HepG2 (cell line): ENCODE measurements around the gene METTL16. TPM values are rescaled to one million over a fixed set of nuclear protein-coding genes. Genes with fewer than 3 reads are reported as not detected.

Experiments used
- ATAC-seq: fragments of 200-7000 bp; cut with Tn5 transposase; 3 replicates; pipeline ENCODE4 v1.9.1; 2020; ENCODE audit warnings: mild to moderate bottlenecking, moderate library complexity
- BruUV-seq: library from RNA; stranded (reverse); fragments of 400-500 nt; replicated peaks from 2 replicates; lab custom pipeline; 2021; lab: Mats Ljungman, UMichigan
- CTCF ChIA-PET: fragments of 300-600 bp; formaldehyde crosslinking; extraction: SDS; loops from one replicate; lab custom pipeline; 2021; ENCODE audit warnings: low total read pairs, inconsistent platforms, low intra/inter-chr PET ratio; lab: Yijun Ruan, JAX
- POLR2A ChIA-PET: fragments of 350-600 bp; sonication (Branson Sonifier 250); formaldehyde crosslinking; loops from one replicate; lab custom pipeline; 2020; ENCODE audit warnings: antibody characterized with exemption, inconsistent platforms; lab: Yijun Ruan, JAX
- DNase-seq: peaks from one replicate; pipeline ENCODE4 v3.0.0-alpha.2; 2015; ENCODE audit warnings: low spot score
- FAIRE-seq: peaks from 3 replicates; lab custom pipeline; 2011; peaks lifted over from hg19 to GRCh38; lab: Jason Lieb, UNC
- H2AFZ ChIP-seq: one replicate; pipeline ENCODE4 v1.6.1; 2011; ENCODE audit warnings: low read length, inconsistent platforms
- H3K27ac ChIP-seq: fragments of 300-600 bp; 3 replicates; pipeline ENCODE4 v1.8.0; 2011; ENCODE audit warnings: mixed run types, mild to moderate bottlenecking, mixed read lengths, low read length, inconsistent platforms; ENCODE audit not compliant: insufficient read depth; ENCODE audit errors: extremely low read length
- H3K27me3 ChIP-seq, 2 experiments: fragments of 200-600 bp in 1 of 2; 2 replicates in 1 of 2; 3 replicates in 1 of 2; pipeline versions ENCODE4 v1.6.0 to v1.8.0; 2011; ENCODE audit warnings: low read length in 2 of 2, mild to moderate bottlenecking in 2 of 2, moderate library complexity in 2 of 2, inconsistent platforms in 1 of 2; ENCODE audit not compliant: insufficient read depth in 2 of 2, control insufficient read depth in 1 of 2
- H3K36me3 ChIP-seq, 2 experiments: fragments of 200-600 bp in 1 of 2; replicated peaks in 1 of 2; 2 replicates in 1 of 2; 3 replicates in 1 of 2; pipeline versions ENCODE4 v1.5.1 to v1.8.0; 2011; ENCODE audit warnings: low read length in 2 of 2, inconsistent platforms in 1 of 2; ENCODE audit not compliant: insufficient read depth in 2 of 2, control insufficient read depth in 1 of 2
- H3K4me1 ChIP-seq: 2 replicates; pipeline ENCODE4 v1.5.1; 2012; ENCODE audit warnings: low read length, inconsistent platforms; ENCODE audit not compliant: insufficient read depth
- H3K4me2 ChIP-seq: 2 replicates; pipeline ENCODE4 v1.6.0; 2011; ENCODE audit warnings: low read depth, low read length, inconsistent platforms
- H3K4me3 ChIP-seq, 3 experiments: fragments of 200-600 bp in 1 of 3; sonication (generic), shearing (Covaris generic) in 1 of 3; replicated peaks in 1 of 3; 2 replicates each; pipeline ENCODE4 v1.5.1; 2011 to 2016; ENCODE audit warnings: low read length in 3 of 3, inconsistent platforms in 2 of 3, low read depth in 2 of 3, mild to moderate bottlenecking in 2 of 3, control low read depth in 1 of 3, mixed read lengths in 1 of 3; ENCODE audit not compliant: insufficient read depth in 1 of 3
- H3K79me2 ChIP-seq: one replicate; pipeline ENCODE4 v1.6.1; 2011; ENCODE audit warnings: low read length, inconsistent platforms; ENCODE audit not compliant: insufficient read depth
- H3K9ac ChIP-seq: 2 replicates; pipeline ENCODE4 v1.6.0; 2011; ENCODE audit warnings: mild to moderate bottlenecking, low read depth, low read length, inconsistent platforms; ENCODE audit not compliant: insufficient read depth
- H3K9me3 ChIP-seq: 2 replicates; pipeline ENCODE4 v1.5.1; 2012; ENCODE audit warnings: mild to moderate bottlenecking, low read length
- H4K20me1 ChIP-seq: 2 replicates; pipeline ENCODE4 v1.6.0; 2011; ENCODE audit warnings: inconsistent platforms, mild to moderate bottlenecking, low read length, moderate library complexity; ENCODE audit not compliant: insufficient read depth
- ARNT2 ChIP-seq: sonication (generic); formaldehyde crosslinking; IDR thresholded peaks from 2 replicates; pipeline ENCODE4 v1.8.0; 2022; ENCODE audit warnings: mild to moderate bottlenecking, low read depth, missing genetic modification reagents, moderate library complexity
- DNMT1 ChIP-seq: sonication (generic); formaldehyde crosslinking; IDR thresholded peaks from 2 replicates; pipeline ENCODE4 v1.5.1; 2020; ENCODE audit warnings: mild to moderate bottlenecking, missing genetic modification reagents
- EED ChIP-seq: sonication (generic); formaldehyde crosslinking; IDR thresholded peaks from 2 replicates; pipeline ENCODE4 v1.5.0; 2020; ENCODE audit warnings: mild to moderate bottlenecking, missing genetic modification reagents
- FUBP1 ChIP-seq: sonication (generic); formaldehyde crosslinking; IDR thresholded peaks from 2 replicates; pipeline ENCODE4 v1.5.1; 2020; ENCODE audit warnings: missing genetic modification reagents, mild to moderate bottlenecking, borderline replicate concordance
- GZF1 ChIP-seq: sonication (generic); formaldehyde crosslinking; IDR thresholded peaks from 2 replicates; pipeline ENCODE4 v1.5.1; 2020; ENCODE audit warnings: mild to moderate bottlenecking, missing genetic modification reagents
- KDM5B ChIP-seq: sonication (generic); formaldehyde crosslinking; IDR thresholded peaks from 2 replicates; pipeline ENCODE4 v1.4.0; 2020; ENCODE audit warnings: missing genetic modification reagents, mild to moderate bottlenecking, borderline replicate concordance
- MTA3 ChIP-seq: sonication (generic); formaldehyde crosslinking; IDR thresholded peaks from 2 replicates; pipeline ENCODE4 v1.4.0; 2020; ENCODE audit warnings: missing genetic modification reagents
- NFKBIZ ChIP-seq: IDR thresholded peaks from 2 replicates; pipeline ENCODE4 v1.6.1; 2018; ENCODE audit warnings: missing genetic modification reagents, missing compliant biosample characterization
- NKX3-1 ChIP-seq: sonication (generic); formaldehyde crosslinking; IDR thresholded peaks from 2 replicates; pipeline ENCODE4 v1.5.0; 2020; ENCODE audit warnings: missing genetic modification reagents
- PRPF4 ChIP-seq: fragments of 200-400 bp; formaldehyde crosslinking; IDR thresholded peaks from 2 replicates; pipeline ENCODE4 v1.6.1; 2016; ENCODE audit warnings: low read length, low read depth; ENCODE audit not compliant: poor library complexity, severe bottlenecking
- REXO4 ChIP-seq: sonication (generic); formaldehyde crosslinking; IDR thresholded peaks from 2 replicates; pipeline ENCODE4 v1.8.0; 2022; ENCODE audit warnings: missing genetic modification reagents, mild to moderate bottlenecking, borderline replicate concordance
- SMYD3 ChIP-seq: sonication (generic); formaldehyde crosslinking; IDR thresholded peaks from 2 replicates; pipeline ENCODE4 v1.8.1; 2023; ENCODE audit warnings: mild to moderate bottlenecking, missing genetic modification reagents
- SP140L ChIP-seq: sonication (generic); formaldehyde crosslinking; IDR thresholded peaks from 2 replicates; pipeline ENCODE4 v1.4.0; 2020; ENCODE audit warnings: missing genetic modification reagents, borderline replicate concordance
- ZNF292 ChIP-seq: sonication (generic); formaldehyde crosslinking; IDR thresholded peaks from 2 replicates; pipeline ENCODE4 v1.8.1; 2022; ENCODE audit warnings: mild to moderate bottlenecking, low read depth, missing genetic modification reagents, borderline replicate concordance
- ZNF331 ChIP-seq: sonication (generic); formaldehyde crosslinking; IDR thresholded peaks from 2 replicates; pipeline ENCODE4 v1.4.0; 2020; ENCODE audit warnings: missing genetic modification reagents
- ZNF34 ChIP-seq: sonication (generic); formaldehyde crosslinking; IDR thresholded peaks from 2 replicates; pipeline ENCODE4 v1.4.0; 2020; ENCODE audit warnings: mild to moderate bottlenecking, missing genetic modification reagents, borderline replicate concordance
- ZNF547 ChIP-seq: sonication (generic); formaldehyde crosslinking; IDR thresholded peaks from 2 replicates; pipeline ENCODE4 v1.5.1; 2020; ENCODE audit warnings: mild to moderate bottlenecking, missing genetic modification reagents
- ZNF710 ChIP-seq: sonication (generic); formaldehyde crosslinking; IDR thresholded peaks from 2 replicates; pipeline ENCODE4 v1.5.0; 2020; ENCODE audit warnings: mild to moderate bottlenecking, missing genetic modification reagents, borderline replicate concordance
- ZNF776 ChIP-seq: sonication (generic); formaldehyde crosslinking; IDR thresholded peaks from 2 replicates; pipeline ENCODE4 v1.4.0; 2020; ENCODE audit warnings: mild to moderate bottlenecking, missing genetic modification reagents
- ZNF788 ChIP-seq: sonication (generic); formaldehyde crosslinking; IDR thresholded peaks from 2 replicates; pipeline ENCODE4 v1.5.0; 2020; ENCODE audit warnings: mild to moderate bottlenecking, missing genetic modification reagents, borderline replicate concordance
- ZNF790 ChIP-seq: sonication (generic); formaldehyde crosslinking; IDR thresholded peaks from 2 replicates; pipeline ENCODE4 v1.8.0; 2022; ENCODE audit warnings: missing genetic modification reagents, mild to moderate bottlenecking, borderline replicate concordance
- WGBS: methylation state at CpG from one replicate; pipeline ENCODE4 v1.1.6; 2017; ENCODE audit warnings: low lambda C conversion rate; 5-methylcytosine and 5-hydroxymethylcytosine counted together
- in situ Hi-C: cut with HindIII; loops from 2 replicates; pipeline ENCODE4 v1.10.0; 2017; ENCODE audit warnings: low pct_unique_long_range_greater_than_20kb; ENCODE audit not compliant: extremely low pct_ligation_motif_present
- intact Hi-C: fragments of 100-400 bp; cut with micrococcal nuclease; formaldehyde crosslinking; loops from one replicate; pipeline ENCODE4 v1.10.0; 2022; ENCODE audit not compliant: unreplicated experiment
- polyA plus RNA-seq, 8 experiments: library from polyadenylated mRNA; depleted of rRNA in 3 of 8; stranded (reverse) in 7 of 8; unstranded in 1 of 8; fragments of >200 nt; fragmentation: Illumina TruSeq in 4 of 8; extraction: Trizol in 4 of 8; gene quantifications; 2 replicates each; pipeline versions ENCODE4 v1.2.1 to v1.2.3, GENCODE V29; 2011 to 2016; ENCODE audit warnings: low read depth in 4 of 8, missing spikeins in 1 of 8, mixed read lengths in 1 of 8; ENCODE audit not compliant: insufficient read depth in 1 of 8
- total RNA-seq, 5 experiments: library from RNA; depleted of rRNA; stranded (reverse); fragments of >200 nt; fragmentation: Illumina TruSeq; extraction: Trizol; gene quantifications; 2 replicates each; pipeline ENCODE4 v1.2.3, GENCODE V29; 2016; ENCODE audit warnings: low read depth in 1 of 5
- TF ChIP-seq, protein P1 (sequence below): sonication (generic); formaldehyde crosslinking; IDR thresholded peaks from 2 replicates; pipeline ENCODE4 v1.4.0; 2020; ENCODE audit warnings: missing genetic modification reagents

Gene METTL16
- total and polyA plus RNA-seq, 2 of the 13 experiments (the other 11 are each of a cell fraction or from before 2014, with no cell fraction given): 11.6 to 18.5 TPM

DNA sequence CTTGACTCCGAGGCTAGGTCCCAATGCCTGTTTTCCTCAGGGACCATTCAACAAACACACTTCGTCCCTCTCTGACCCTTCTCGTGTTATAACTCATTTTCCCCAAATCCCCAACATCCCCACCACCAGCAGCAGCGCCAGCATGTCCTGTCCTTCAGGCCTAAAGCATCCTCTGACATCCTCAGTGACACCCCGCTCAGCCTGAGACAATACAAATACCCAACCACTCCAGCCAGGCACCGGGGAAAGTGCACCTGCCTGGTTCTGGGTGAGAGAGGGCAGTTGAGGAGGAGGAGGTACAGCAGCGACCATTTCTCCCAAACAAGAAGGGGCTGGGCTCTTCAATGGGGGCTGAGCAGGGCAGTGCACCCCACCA is 115.5 kb downstream of the METTL16 start:
- no peak for FAIRE-seq
- Histone ChIP-seq H3K4me1 (peaks cover 49% of the 10 kb centered on the region), H3K79me2 (peaks cover 31% of the 10 kb centered on the region), H3K27me3 (no peaks in the 10 kb centered on the region; a peak in 1 of 5 replicates), H3K4me3 (peak overlapping the region; percentile 68 to 87 (median 81); a peak in 5 of 6 replicates), H3K9ac (peak overlapping the region; percentile 87), H4K20me1 (peaks cover 40% of the 10 kb centered on the region), H3K9me3 (no peaks in the 10 kb centered on the region), H3K4me2 (peak overlapping the region; percentile 98), H3K36me3 (no peaks in the 10 kb centered on the region), H2AFZ (no peak overlapping the region), H3K27ac (peak overlapping the region; percentile 100)
- no TSS peak for BruUV-seq
- ATAC-seq: no peak
- CTCF ChIA-PET: no interaction called here
- no peak for DNase-seq
- in situ Hi-C loops (no loop called here), intact Hi-C loops (no loop called here)
- no peak for TF ChIP-seq ZNF292 (CRISPR knock-in tag)
- TF ChIP-seq ZNF331 (CRISPR knock-in tag): no peak
- TF ChIP-seq SMYD3 (CRISPR knock-in tag): no peak
- TF ChIP-seq NFKBIZ (CRISPR knock-in tag): no peak
- TF ChIP-seq ZNF710 (CRISPR knock-in tag): no peak
- no peak for TF ChIP-seq SP140L (CRISPR knock-in tag)
- no peak for TF ChIP-seq ZNF776 (CRISPR knock-in tag)
- no peak for TF ChIP-seq REXO4
- TF ChIP-seq ZNF34 (CRISPR knock-in tag): no peak
- no peak for TF ChIP-seq PRPF4
- TF ChIP-seq, protein P1, sequence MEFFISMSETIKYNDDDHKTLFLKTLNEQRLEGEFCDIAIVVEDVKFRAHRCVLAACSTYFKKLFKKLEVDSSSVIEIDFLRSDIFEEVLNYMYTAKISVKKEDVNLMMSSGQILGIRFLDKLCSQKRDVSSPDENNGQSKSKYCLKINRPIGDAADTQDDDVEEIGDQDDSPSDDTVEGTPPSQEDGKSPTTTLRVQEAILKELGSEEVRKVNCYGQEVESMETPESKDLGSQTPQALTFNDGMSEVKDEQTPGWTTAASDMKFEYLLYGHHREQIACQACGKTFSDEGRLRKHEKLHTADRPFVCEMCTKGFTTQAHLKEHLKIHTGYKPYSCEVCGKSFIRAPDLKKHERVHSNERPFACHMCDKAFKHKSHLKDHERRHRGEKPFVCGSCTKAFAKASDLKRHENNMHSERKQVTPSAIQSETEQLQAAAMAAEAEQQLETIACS: no peak
- TF ChIP-seq ARNT2 (CRISPR knock-in tag): no peak
- peak; percentile 53; the same call in 1 of the 2 replicates for TF ChIP-seq EED (CRISPR knock-in tag)
- no peak for TF ChIP-seq ZNF790 (CRISPR knock-in tag)
- TF ChIP-seq MTA3 (CRISPR knock-in tag): no peak
- TF ChIP-seq ZNF547 (CRISPR knock-in tag): peak; percentile 4; the same call in 1 of the 2 replicates
- TF ChIP-seq NKX3-1 (CRISPR knock-in tag): no peak
- 0 out of 2 replicates have a peak, but pooled peaks have one; percentile 18 for TF ChIP-seq KDM5B (CRISPR knock-in tag)
- peak; percentile 19; the same call in 1 of the 2 replicates for TF ChIP-seq ZNF788
- TF ChIP-seq DNMT1: 0 out of 2 replicates have a peak, but pooled peaks have one; percentile 36
- TF ChIP-seq FUBP1 (CRISPR knock-in tag): no peak
- no peak for TF ChIP-seq GZF1 (CRISPR knock-in tag)
- 25% methylated on average over 6 of the region's 7 CpGs for WGBS
- POLR2A ChIA-PET: interaction anchor here (0.8 to 0.9 kb wide), 2 partner anchors 14 to 60 kb away, joined by 3 read pairs; partner anchors contain the start of gene TSR1
